ENCODE data around the gene ASAP2. TPM values are rescaled to one million over a fixed set of nuclear protein-coding genes. Genes with fewer than 3 reads are reported as not detected.

The ASAP2 gene
- total RNA-seq, 1 donor from 2014 or later, result 23.7 TPM

GRCh38 chr2:9398881-9399780 is 192.5 kb downstream of the ASAP2 start:
- no peak for DNase-seq (ENCODE audit: low read depth)

- no peak for DNase-seq (ENCODE audit: low read depth)
Measured at GRCh38 chr2:9400268-9401058, 193.9 kb downstream of the ASAP2 start.

- DNase-seq (ENCODE audit: low read depth), result no peak
Measured at GRCh38 chr2:9401059-9401547, 194.5 kb downstream of the ASAP2 start.

- DNase-seq (ENCODE audit: low read depth), result no peak
Measured at GRCh38 chr2:9401646-9402371, 195.2 kb downstream of the ASAP2 start.

GRCh38 chr2:9403924-9404323 is 197.3 kb downstream of the ASAP2 start:
- DNase-seq (ENCODE audit: low read depth), result no peak

- no peak for DNase-seq (ENCODE audit: low read depth)
Measured at GRCh38 chr2:9404451-9404850, 197.8 kb downstream of the ASAP2 start.

GRCh38 chr2:9405636-9406035 is 199.0 kb downstream of the ASAP2 start:
- no peak for DNase-seq (ENCODE audit: low read depth)

GRCh38 chr2:9406529-9407362 is 200.1 kb downstream of the ASAP2 start:
- no peak for DNase-seq (ENCODE audit: low read depth)

GRCh38 chr2:9407363-9407811 is 200.8 kb downstream of the ASAP2 start:
- no peak for DNase-seq (ENCODE audit: low read depth)

- no peak for DNase-seq (ENCODE audit: low read depth)
Measured at GRCh38 chr2:9408641-9409151, 202.1 kb downstream of the ASAP2 start.

GRCh38 chr2:9410108-9410507 is 203.5 kb downstream of the ASAP2 start:
- DNase-seq (ENCODE audit: low read depth), result no peak

- DNase-seq (ENCODE audit: low read depth), result no peak
Measured at GRCh38 chr2:9412781-9413180, 206.2 kb downstream of the ASAP2 start.

GRCh38 chr2:9415516-9416169 is 209.0 kb downstream of the ASAP2 start:
- DNase-seq (ENCODE audit: low read depth), result no peak

GRCh38 chr2:9416267-9416961 is 209.8 kb downstream of the ASAP2 start:
- DNase-seq (ENCODE audit: low read depth), result no peak

GRCh38 chr2:9416962-9417316 is 210.3 kb downstream of the ASAP2 start:
- DNase-seq (ENCODE audit: low read depth), result no peak

GRCh38 chr2:9417725-9418124 is 211.1 kb downstream of the ASAP2 start:
- DNase-seq (ENCODE audit: low read depth), result no peak

GRCh38 chr2:9418746-9419145 is 212.1 kb downstream of the ASAP2 start:
- DNase-seq (ENCODE audit: low read depth), result no peak

GRCh38 chr2:9419541-9419940 is 212.9 kb downstream of the ASAP2 start:
- DNase-seq (ENCODE audit: low read depth), result no peak

- no peak for DNase-seq (ENCODE audit: low read depth)
Measured at GRCh38 chr2:9420495-9420894, 213.9 kb downstream of the ASAP2 start.
